Measurements from ENCODE around the gene CACNA2D4. TPM values are rescaled to one million over a fixed set of nuclear protein-coding genes. Genes with fewer than 3 reads are reported as not detected.

CACNA2D4 gene
- total and polyA plus RNA-seq, 2 of the 13 experiments (the other 11 are each of a cell fraction or from before 2014, with no cell fraction given): 14.2 to 136 TPM

GRCh38 chr12:1859643-1860042, 58.8 kb downstream of the CACNA2D4 start (continued):
- no peak for TF ChIP-seq STAT6 (CRISPR knock-in tag; IDR thresholded peaks at IDR 0.05; ENCODE audit: borderline replicate concordance)

GRCh38 chr12:1858456-1858855, 60.0 kb downstream of the CACNA2D4 start:
- H3K27ac ChIP-seq (ENCODE audit: extremely low read length, insufficient read depth, low read length): no peak overlapping the region
- ChIA-PET CTCF (ENCODE audit: low intra/inter-chr PET ratio, low total read pairs) (no interaction called here), POLR2A (no interaction called here)
- no peak overlapping the region for H3K4me2 ChIP-seq (ENCODE audit: low read depth, low read length)
- no peak for DNase-seq (ENCODE audit: low spot score)
- no peaks in the 10 kb centered on the region for H3K36me3 ChIP-seq (replicated peaks in 1 of 2; ENCODE audit: control insufficient read depth in 1 of 2, insufficient read depth in 2 of 2, low read length in 2 of 2)
- intact Hi-C loops (cut with micrococcal nuclease; ENCODE audit: unreplicated experiment): no loop called here
- H3K4me1 ChIP-seq (ENCODE audit: insufficient read depth, low read length): 0 out of 2 replicates have a peak, but pooled peaks cover 9% of the 10 kb centered on the region
- no peak; the same call in 2 of the 3 replicates for ATAC-seq
- in situ Hi-C loops (cut with HindIII; ENCODE audit: extremely low pct_ligation_motif_present, low pct_unique_long_range_greater_than_20kb): no loop called here
- FAIRE-seq: no peak
- no peaks in the 10 kb centered on the region for H3K79me2 ChIP-seq (ENCODE audit: insufficient read depth, low read length)
- no peaks in the 10 kb centered on the region for H3K9me3 ChIP-seq (ENCODE audit: low read length)
- no peak overlapping the region for H3K4me3 ChIP-seq (replicated peaks in 1 of 3; ENCODE audit: insufficient read depth in 1 of 3, low read depth in 2 of 3, low read length in 3 of 3)
- H3K9ac ChIP-seq (ENCODE audit: insufficient read depth, low read depth, low read length): no peak overlapping the region
- BruUV-seq (replicated peaks): no TSS peak
- no peaks in the 10 kb centered on the region for H4K20me1 ChIP-seq (ENCODE audit: insufficient read depth, low read length)
- H2AFZ ChIP-seq (ENCODE audit: low read length): no peak overlapping the region
- WGBS (ENCODE audit: low lambda C conversion rate): 68% methylated on average over 7 of the region's 11 CpGs
- peaks cover 3 to 37% of the 10 kb centered on the region in 2 experiments; a peak in 3 of 5 replicates for H3K27me3 ChIP-seq (ENCODE audit: control insufficient read depth in 1 of 2, insufficient read depth in 2 of 2, low read length in 2 of 2)
- TF ChIP-seq ZNF275 (CRISPR knock-in tag; IDR thresholded peaks at IDR 0.05; ENCODE audit: borderline replicate concordance): no peak
- no peak for TF ChIP-seq MED8 (CRISPR knock-in tag; IDR thresholded peaks at IDR 0.05; ENCODE audit: insufficient replicate concordance)
- TF ChIP-seq ZNF337 (CRISPR knock-in tag; IDR thresholded peaks at IDR 0.05; ENCODE audit: borderline replicate concordance, low read depth): no peak
- TF ChIP-seq ZNF746 (CRISPR knock-in tag; IDR thresholded peaks at IDR 0.05): no peak
- no peak for TF ChIP-seq E2F2 (CRISPR knock-in tag; IDR thresholded peaks at IDR 0.05; ENCODE audit: borderline replicate concordance)
- no peak for TF ChIP-seq ZNF564 (CRISPR knock-in tag; IDR thresholded peaks at IDR 0.05)
- TF ChIP-seq AFF4 (CRISPR knock-in tag; IDR thresholded peaks at IDR 0.05): no peak
- TF ChIP-seq ZNF652 (CRISPR knock-in tag; IDR thresholded peaks at IDR 0.05; ENCODE audit: borderline replicate concordance, low read depth): no peak
- TF ChIP-seq ZSCAN5A (CRISPR knock-in tag; IDR thresholded peaks at IDR 0.05; ENCODE audit: borderline replicate concordance): no peak
- TF ChIP-seq ELF4 (CRISPR knock-in tag; IDR thresholded peaks at IDR 0.05; ENCODE audit: borderline replicate concordance): no peak
